ENCODE measurements around the gene GPR78.

GPR78 gene

GRCh38 chr4:8587469-8588195 is 7.4 kb downstream of the GPR78 start:
- no peak for DNase-seq

DNA sequence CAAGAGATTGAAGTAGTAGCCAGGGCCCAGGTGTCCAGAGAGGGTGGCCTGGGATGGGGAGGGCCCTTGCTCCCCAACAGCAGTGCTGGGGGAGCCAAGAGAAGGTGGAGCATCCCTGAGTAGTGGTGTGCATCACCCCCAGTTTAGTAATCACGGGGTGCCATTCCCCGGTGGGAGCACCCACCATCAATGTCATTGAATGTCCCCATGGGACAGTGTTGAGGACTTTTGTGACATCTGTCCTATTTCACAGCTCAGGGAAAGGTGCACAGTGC is 7.9 kb downstream of the GPR78 start:
- no peak for DNase-seq

- DNase-seq, result no peak
These were observed 9.1 kb downstream of the GPR78 start for GRCh38 chr4:8589336-8589735.

DNA sequence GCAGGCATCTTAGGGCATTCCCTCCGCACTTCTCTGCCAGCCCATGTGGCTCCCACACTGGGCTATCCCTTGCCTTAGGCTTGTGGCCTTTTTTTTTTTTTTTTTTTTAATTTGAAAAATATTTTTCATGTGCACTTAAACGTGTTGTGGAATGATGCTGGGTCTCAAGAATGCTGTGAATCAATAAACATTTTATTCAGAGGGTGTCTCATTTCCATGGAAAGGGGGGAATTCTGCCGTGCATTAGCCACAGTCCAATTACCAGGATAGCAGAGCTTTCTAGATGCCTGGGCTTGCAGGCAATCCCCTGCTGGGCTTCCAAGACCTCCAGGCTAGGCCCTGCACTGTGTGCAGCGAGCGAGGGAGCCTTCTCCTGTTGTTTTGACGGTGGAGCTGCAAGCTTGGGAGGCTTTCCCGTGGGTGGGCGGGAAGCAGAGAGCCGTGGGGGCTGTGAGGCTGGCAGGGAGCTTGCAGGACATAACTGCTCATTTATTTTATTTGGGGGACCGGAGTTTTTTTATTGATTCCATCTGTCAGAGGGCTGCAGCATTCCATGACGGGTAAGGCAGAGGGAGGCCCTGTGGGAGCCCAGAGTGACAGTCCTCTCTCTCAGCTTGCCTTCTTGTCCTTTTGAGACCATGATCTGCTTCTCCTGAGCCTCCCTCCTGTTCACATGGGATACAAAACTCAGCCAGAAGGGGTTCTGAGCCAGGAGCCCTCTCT is 9.8 kb downstream of the GPR78 start:
- DNase-seq, result no peak

DNA sequence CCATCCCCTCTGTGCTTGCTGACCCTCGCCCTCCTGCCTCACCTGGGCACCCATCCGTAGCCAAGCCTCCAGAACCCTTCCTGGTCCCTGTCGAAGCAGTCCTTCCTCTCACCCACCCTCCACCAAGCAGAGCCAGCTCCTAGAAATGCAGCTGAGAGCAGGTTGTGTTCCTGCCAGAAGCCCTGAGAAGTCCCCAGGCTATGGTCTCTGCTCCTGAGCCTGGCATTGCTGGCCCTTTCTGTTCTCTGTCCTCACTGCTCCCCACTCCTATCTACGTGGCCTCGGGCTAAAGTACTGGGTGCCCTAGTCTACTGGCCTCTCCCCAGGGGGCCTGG is 10.3 kb downstream of the GPR78 start:
- DNase-seq, result no peak

- DNase-seq, result no peak
These were observed 10.9 kb downstream of the GPR78 start for GRCh38 chr4:8591114-8591513.

DNA sequence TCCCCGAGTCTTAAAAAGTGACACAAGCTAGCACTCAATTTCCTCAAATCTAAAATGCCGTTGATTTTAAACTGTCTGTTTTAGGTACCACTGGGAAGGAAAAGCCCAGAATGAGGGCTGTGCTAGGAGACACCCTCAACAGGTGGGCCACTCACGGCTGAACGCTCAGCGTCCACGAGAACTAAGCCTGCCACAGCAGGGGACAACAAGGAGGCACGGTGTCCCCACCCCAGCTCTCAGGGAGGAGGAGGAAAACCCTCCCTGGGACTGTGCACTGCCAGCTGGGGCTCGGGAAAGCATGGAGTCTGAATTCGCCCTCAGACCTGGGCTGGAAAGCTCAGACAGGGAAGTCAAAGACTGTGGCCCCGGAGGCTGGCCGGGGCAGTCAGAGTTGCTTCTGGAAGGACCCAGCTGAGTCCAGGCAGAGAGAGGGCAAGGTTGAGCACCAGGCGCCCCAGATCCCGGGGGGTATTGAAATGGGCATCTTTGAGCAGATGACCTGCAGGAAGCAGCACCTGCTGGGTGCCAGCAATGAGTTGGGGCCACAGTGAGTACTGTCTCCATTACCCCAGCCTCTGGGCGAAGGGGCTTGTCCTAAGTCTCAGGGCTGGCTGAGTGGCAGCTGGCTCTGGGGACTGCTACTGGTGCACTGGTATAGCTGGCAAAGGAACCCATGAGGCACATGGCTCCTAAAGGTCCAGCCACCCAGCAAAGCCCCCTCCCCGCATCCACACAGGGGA is 11.6 kb downstream of the GPR78 start:
- no peak for DNase-seq

DNA sequence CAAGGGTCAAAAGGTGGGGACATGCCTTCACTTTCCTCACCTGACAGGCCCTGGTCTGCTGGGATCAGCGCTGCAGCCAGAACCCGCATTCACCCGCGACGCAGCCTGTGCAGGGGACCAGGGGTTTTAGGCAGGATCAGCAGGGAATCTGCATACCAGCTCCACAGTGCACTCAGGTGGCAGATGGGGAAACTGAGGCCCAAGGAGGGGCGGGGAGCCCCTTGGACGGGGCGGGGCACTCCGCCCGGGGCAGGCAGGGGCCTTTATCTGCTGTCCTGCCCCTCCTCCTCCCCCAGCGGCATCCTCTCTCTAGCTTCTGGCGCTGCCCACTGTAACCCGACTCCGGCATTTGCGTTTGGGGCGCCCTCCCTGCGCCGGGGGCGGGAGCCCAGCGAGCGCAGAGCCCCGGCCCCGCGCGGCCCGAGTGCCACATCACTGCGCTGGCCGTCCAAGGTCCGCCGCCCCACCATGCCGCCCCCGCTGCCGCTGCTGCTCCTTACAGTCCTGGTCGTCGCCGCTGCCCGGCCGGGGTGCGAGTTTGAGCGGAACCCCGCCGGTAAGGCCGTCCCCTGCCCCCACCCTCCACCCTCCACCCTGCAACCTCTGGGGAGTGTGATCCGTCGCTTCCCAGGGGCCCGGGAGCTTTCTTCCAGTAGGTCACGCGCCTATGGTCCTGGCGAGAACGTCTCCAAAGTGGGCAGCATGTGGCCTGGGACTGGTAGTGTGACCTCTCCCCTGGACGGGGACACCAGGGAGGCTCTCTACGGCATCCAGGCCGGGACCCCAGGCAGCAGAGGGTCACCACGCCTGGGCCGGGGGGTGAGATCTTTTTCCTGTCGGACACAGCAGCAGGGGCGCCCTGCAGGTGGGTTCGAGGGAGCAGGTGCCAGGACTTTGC is 12.4 kb downstream of the GPR78 start, which contains the start of gene CPZ:
Gene CPZ (plus strand): TSS at position 400 of the 898 bp plus-strand sequence. CDS start 69 bp downstream, at position 469.
- DNase-seq, result no peak

DNA sequence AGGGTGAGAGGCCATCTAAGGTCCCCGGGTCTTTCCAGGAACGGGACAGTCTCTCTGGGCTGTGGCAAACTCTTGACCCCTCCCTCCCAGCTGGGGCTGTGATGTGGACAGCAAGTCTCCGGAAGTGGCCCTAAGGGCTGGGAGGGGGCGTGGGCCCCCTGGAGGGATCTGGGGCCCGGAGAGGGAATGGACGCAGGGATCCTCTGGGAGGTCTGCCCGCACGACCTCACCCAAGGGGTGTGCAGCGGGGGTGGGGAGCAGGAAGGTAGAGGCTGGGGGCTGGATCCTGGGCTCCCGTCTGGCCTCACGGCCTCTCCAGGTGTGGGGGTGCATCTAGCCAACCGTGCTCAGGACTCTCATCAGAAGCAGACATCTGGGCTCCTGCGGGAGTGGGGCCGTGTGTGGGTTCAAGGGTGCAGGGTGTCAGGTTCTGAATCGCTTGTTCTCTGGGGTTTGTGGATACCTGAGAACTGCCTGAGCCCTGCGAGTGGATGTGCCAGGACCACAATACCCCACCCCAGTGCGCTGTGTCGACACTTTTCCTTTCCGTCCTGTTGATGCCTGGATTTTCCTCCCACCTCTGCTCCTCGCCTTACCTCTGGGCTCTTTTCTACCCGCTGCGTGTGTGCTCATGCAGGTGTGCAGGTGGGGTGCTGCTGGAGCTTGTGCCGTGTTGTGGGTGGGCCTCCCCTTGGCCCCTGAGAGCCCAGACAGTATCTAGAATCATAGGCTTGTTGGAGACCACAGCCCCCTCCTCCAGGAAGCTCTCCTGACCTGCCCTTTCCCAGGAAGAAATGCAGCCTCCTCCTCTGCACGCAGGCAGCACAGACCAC is 13.3 kb downstream of the GPR78 start:
- no peak for DNase-seq

- DNase-seq, result no peak
These were observed 14.2 kb downstream of the GPR78 start for GRCh38 chr4:8594097-8595038.

- DNase-seq, result no peak
These were observed 15.3 kb downstream of the GPR78 start for GRCh38 chr4:8595237-8596087.

DNA sequence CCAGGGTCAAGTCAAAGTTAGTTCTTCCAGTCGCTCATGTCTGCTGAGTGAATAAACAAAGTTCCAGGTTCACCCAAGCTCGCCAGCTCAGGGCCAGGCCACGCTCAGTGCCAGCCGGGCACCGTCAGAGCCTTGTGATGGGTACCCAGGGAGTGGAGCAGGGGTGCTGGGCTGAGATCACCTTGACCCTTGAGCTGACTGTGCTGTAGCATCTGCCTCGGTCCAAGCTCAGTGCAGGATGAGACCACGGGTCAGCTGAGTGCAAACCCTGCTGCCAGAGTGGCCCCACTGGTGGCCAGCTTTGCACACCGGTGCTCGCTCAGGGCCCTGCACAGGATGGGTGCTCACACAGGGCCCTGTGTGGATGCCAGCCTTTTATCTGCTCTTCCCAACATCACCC is 16.7 kb downstream of the GPR78 start:
- DNase-seq, result no peak

DNA sequence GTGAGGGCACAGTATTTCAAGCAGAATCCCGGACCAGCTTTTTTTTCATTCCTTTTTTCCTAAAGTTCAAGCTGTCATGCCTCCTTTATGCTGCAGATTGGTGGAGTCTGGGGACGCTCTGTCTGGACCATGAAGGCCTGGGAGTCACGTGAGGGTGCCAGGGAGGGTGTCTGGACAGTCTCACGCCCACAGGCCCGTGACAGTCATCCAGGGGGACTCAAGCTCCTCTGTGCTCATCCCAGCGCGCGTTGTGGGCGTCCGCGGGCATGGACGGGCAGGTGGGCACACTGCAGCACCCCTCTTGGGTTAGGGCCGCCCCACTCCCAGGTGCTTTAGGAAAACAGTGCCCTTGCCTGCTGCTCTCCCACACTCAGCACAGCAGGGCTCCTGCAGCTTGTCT is 17.1 kb downstream of the GPR78 start:
- no peak for DNase-seq

DNA sequence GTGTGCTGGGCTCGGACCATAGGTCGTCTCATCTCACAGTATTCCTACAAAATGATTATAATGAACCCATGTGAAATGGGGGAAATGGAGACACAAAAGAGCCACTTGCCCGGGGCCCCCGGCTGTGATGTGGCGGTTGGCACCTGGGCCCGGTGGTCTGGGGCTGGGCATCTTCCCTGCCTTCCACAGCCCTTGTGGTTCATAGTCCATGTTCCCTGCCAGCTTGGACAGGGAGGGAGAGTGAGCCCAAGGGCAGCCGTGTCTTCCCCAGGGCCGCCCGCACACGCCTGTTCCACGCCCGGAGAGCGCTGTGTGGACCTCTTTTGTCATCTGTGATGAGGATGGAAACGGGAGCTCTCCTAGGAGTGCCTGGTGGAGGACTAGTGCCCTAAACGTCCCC is 17.6 kb downstream of the GPR78 start:
- DNase-seq, result no peak

DNA sequence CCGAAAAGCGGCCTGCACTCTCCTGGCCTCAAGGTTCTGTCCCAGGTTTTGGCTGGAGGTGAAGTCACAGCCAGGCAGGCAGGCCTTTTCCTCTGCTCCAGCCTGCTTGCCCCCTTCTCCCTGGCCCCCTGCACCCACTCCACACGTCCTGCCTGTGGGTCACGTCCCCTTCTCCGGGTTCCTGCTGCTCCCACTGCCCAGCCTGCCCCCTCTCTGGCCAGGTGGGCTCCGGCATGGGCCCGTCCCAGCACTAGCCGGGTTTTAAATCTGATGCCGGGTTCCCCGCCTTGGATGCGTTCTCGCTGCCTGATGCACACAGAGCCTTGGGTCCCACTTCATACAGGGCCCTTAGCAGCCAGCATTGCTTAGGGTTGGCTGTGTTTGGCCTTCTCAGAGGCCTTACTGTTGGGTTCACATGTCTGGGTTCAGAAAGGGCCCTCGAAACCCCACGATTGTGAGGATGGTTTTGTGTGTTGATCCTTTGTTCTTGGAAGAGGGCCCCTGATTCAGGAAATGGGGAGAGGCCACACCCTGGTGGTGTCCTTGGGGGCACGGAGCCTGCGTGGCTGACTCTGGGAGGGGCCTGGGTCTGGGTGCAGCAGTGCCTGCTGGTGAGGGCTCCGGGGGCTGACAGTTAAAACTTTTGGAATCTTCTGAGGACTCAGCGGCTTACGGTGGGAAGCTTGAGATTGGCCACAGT is 18.3 kb downstream of the GPR78 start:
- DNase-seq, result no peak

DNA sequence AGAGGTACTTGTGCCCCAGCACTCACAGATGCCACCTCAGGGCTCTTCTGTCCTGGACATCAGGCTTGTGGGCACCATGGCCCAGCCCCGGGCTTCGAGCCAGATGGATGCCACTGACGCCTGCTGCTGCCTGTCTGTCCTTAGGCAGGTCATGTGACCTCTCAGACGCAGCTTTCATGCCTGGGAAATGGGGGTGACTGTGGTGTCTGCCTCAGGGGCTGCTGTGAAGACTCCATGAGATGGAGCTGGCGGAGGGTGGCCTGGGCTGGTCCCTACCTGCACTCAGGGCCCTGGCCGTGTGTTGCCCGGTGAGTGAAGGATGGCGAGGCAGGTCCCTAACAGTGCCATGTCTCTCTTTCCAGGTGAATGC is 18.9 kb downstream of the GPR78 start:
- DNase-seq, result no peak

GRCh38 chr4:8599657-8600056 is 19.5 kb downstream of the GPR78 start:
- DNase-seq, result no peak

GRCh38 chr4:8600266-8600665 is 20.1 kb downstream of the GPR78 start:
- DNase-seq, result no peak

GRCh38 chr4:8600686-8601085 is 20.5 kb downstream of the GPR78 start:
- DNase-seq, result no peak

DNA sequence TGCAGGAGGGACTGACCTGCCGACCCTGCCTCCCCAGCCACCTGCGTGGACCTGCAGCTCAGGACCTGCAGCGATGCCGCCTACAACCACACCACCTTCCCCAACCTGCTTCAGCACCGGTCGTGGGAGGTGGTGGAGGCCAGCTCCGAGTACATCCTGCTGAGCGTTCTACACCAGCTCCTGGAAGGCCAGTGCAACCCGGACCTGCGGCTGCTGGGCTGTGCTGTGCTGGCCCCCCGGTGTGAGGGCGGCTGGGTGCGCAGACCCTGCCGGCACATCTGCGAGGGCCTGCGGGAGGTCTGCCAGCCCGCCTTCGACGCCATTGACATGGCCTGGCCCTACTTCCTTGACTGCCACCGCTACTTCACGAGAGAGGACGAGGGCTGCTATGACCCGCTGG is 20.9 kb downstream of the GPR78 start:
- DNase-seq, result no peak

Data from activated CD8-positive, alpha-beta memory T cell treated with anti-CD3 and anti-CD28 coated beads, Interleukin-2, amount 50 U/mL, for 48 hours (primary cell).